Right atrium auricular region (tissue), 2 donors: Measurements from ENCODE around the gene CASP8. TPM values are rescaled to one million over a fixed set of nuclear protein-coding genes. Genes with fewer than 3 reads are reported as not detected.

Experiments
- DNase-seq: peaks from one replicate; pipeline ENCODE4 v3.0.0-alpha.2; 2019; ENCODE audit warnings: low spot score
- H3K27ac ChIP-seq, 2 donors: fragments of 200-600 bp; sonication (generic); 1 replicate in 1 of 2; 2 replicates in 1 of 2; pipeline ENCODE4 v1.5.1; 2016 to 2019
- H3K27me3 ChIP-seq, 2 donors: fragments of 200-600 bp; sonication (generic); one replicate each; pipeline versions ENCODE4 v1.5.1 to v1.6.0; 2017 to 2019
- H3K36me3 ChIP-seq: fragments of 200-600 bp; sonication (generic); one replicate; pipeline ENCODE4 v1.5.1; 2016
- H3K4me1 ChIP-seq, 2 donors: fragments of 200-600 bp; sonication (generic); one replicate each; pipeline versions ENCODE4 v1.5.1 to v1.6.0; 2017 to 2019
- H3K4me3 ChIP-seq, 2 donors: fragments of 200-600 bp; sonication (generic); 1 replicate in 1 of 2; 2 replicates in 1 of 2; pipeline ENCODE4 v1.5.1; 2017 to 2019; ENCODE audit warnings: mild to moderate bottlenecking in 1 of 2, moderate library complexity in 1 of 2
- H3K9me3 ChIP-seq, 2 donors: fragments of 200-600 bp; sonication (generic); one replicate each; pipeline ENCODE4 v1.5.1; 2019
- total RNA-seq, 2 donors: library from RNA; depleted of rRNA; stranded (reverse); fragments of >200 nt; gene quantifications; one replicate each; pipeline ENCODE4 v1.1.0, GENCODE V29; 2016
- TF ChIP-seq, protein P1 (sequence below), 2 donors: fragments of 200-600 bp; sonication (generic); IDR thresholded peaks; one replicate each; pipeline ENCODE4 v1.5.1; 2019; ENCODE audit warnings: antibody characterized with exemption in 2 of 2

Gene CASP8
- total RNA-seq, 2 donors from 2014 or later = 3.5 to 5.1 TPM

GRCh38 chr2:201320257-201320656, 59.9 kb downstream of the CASP8 start:
- Histone ChIP-seq H3K4me1 (no peaks in the 10 kb centered on the region), H3K9me3 (peaks cover 0 to 28% of the 10 kb centered on the region in 2 donors)
- TF ChIP-seq, protein P1, sequence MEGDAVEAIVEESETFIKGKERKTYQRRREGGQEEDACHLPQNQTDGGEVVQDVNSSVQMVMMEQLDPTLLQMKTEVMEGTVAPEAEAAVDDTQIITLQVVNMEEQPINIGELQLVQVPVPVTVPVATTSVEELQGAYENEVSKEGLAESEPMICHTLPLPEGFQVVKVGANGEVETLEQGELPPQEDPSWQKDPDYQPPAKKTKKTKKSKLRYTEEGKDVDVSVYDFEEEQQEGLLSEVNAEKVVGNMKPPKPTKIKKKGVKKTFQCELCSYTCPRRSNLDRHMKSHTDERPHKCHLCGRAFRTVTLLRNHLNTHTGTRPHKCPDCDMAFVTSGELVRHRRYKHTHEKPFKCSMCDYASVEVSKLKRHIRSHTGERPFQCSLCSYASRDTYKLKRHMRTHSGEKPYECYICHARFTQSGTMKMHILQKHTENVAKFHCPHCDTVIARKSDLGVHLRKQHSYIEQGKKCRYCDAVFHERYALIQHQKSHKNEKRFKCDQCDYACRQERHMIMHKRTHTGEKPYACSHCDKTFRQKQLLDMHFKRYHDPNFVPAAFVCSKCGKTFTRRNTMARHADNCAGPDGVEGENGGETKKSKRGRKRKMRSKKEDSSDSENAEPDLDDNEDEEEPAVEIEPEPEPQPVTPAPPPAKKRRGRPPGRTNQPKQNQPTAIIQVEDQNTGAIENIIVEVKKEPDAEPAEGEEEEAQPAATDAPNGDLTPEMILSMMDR (IDR thresholded peaks at IDR 0.05) = no peak

GRCh38 chr2:201320701-201321100, 60.4 kb downstream of the CASP8 start:
- TF ChIP-seq, protein P1 (IDR thresholded peaks at IDR 0.05) = no peak
- H3K4me3 ChIP-seq = no peak overlapping the region
- no peaks in the 10 kb centered on the region for H3K4me1 ChIP-seq
- peaks cover 0 to 28% of the 10 kb centered on the region in 2 donors for H3K9me3 ChIP-seq
- no peaks in the 10 kb centered on the region for H3K27me3 ChIP-seq
- no peak overlapping the region for H3K27ac ChIP-seq
- DNase-seq = no peak
- no peaks in the 10 kb centered on the region for H3K36me3 ChIP-seq

More at GRCh38 chr2:201320257-201320656, 59.9 kb downstream of the CASP8 start:
- no peak overlapping the region for H3K4me3 ChIP-seq
- no peak for DNase-seq
- H3K36me3 ChIP-seq = no peaks in the 10 kb centered on the region
- H3K27ac ChIP-seq = no peak overlapping the region
- no peaks in the 10 kb centered on the region for H3K27me3 ChIP-seq

DNA sequence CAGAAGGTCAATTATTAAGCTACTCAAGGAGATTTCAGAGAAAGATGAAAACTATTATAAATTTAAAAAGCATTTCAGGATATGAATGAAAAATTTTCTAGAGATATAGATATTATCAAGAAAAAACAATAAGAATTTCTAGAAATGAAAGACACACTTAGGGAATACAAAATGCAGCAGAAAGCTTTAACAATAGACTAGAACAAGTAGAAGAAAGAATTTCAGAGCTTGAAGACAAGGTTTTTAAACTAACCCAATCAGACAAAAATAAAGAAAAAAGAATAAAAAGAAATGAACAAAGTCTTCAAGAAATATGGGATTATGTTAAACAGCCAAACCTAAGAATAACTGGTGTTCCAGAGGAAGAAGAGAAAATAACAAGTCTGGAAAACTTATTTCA, 62.4 kb downstream of the CASP8 start:
- no peak overlapping the region for H3K27ac ChIP-seq
- no peaks in the 10 kb centered on the region for H3K36me3 ChIP-seq
- DNase-seq = no peak
- TF ChIP-seq, protein P1 (IDR thresholded peaks at IDR 0.05) = no peak
- peaks cover 0 to 41% of the 10 kb centered on the region in 2 donors for H3K9me3 ChIP-seq
- H3K27me3 ChIP-seq = no peaks in the 10 kb centered on the region
- no peaks in the 10 kb centered on the region for H3K4me1 ChIP-seq
- H3K4me3 ChIP-seq = no peak overlapping the region

GRCh38 chr2:201327678-201328077, 67.3 kb downstream of the CASP8 start:
- H3K4me3 ChIP-seq = no peak overlapping the region
- H3K4me1 ChIP-seq = no peaks in the 10 kb centered on the region
- TF ChIP-seq, protein P1 (IDR thresholded peaks at IDR 0.05) = no peak
- no peaks in the 10 kb centered on the region for H3K27me3 ChIP-seq
- DNase-seq = no peak
- H3K27ac ChIP-seq = no peak overlapping the region
- peaks cover 15% of the 10 kb centered on the region for H3K36me3 ChIP-seq
- peaks cover 0 to 34% of the 10 kb centered on the region in 2 donors for H3K9me3 ChIP-seq

DNA sequence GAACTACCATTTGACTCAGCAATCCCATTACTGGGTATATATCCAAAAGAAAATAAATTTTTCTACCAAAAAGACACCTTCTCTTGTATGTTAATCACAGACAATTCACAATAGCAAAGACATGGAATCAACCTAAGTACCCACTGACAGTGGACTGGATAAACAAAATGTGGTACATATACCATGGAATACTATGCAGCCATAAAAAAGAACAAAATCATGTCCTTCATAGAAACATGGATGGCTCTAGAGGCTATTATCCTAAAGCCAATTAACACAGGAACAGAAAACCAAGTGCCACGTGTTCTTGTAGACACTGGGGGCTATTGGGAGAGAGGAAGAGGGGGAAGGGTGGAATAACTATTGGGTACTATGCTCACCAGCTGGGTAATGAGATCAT, 69.1 kb downstream of the CASP8 start:
- Histone ChIP-seq H3K4me3 (no peak overlapping the region), H3K27me3 (no peaks in the 10 kb centered on the region), H3K4me1 (no peaks in the 10 kb centered on the region), H3K9me3 (peaks cover 0 to 17% of the 10 kb centered on the region in 2 donors), H3K36me3 (peaks cover 15% of the 10 kb centered on the region), H3K27ac (no peak overlapping the region)
- TF ChIP-seq, protein P1 (IDR thresholded peaks at IDR 0.05) = no peak
- DNase-seq = no peak

Other genes starting within 250 kb of the CASP8 start
- gene HYCC2, start 188.9 kb upstream of the CASP8 start, total RNA-seq = 1 to 10 TPM; 4.0 to 4.8 TPM
- 100 to 1,000 TPM; 152 to 238 TPM for gene NDUFB3, start 188.5 kb upstream of the CASP8 start, total RNA-seq
- gene CFLAR, start 144.4 kb upstream of the CASP8 start, total RNA-seq = 100 to 1,000 TPM; 154 to 179 TPM
- 1 to 10 TPM; 3.5 to 6.8 TPM for gene CASP10, start 77.4 kb upstream of the CASP8 start, total RNA-seq
- 1 to 10 TPM; 6.2 to 7.5 TPM for gene FLACC1, start 96.8 kb downstream of the CASP8 start, total RNA-seq
- 100 to 1,000 TPM in 1 of 2 donors, 10 to 100 TPM in 1; 89.7 to 130 TPM for gene TRAK2, start 190.9 kb downstream of the CASP8 start, total RNA-seq
- gene STRADB, start 191.2 kb downstream of the CASP8 start, total RNA-seq = 10 to 100 TPM; 28.5 to 78.1 TPM